ENCODE data around the gene NQO2.
A peak's percentile ranks its signal among the peaks of the same experiment; 100 is the strongest.

NQO2 gene

GRCh38 chr6:2999618-3000557, at the start of gene NQO2:
Gene NQO2 (plus strand): TSS chr6:2999894. CDS start chr6:3006553, 6,659 bp downstream.
- in situ Hi-C loops (cut with MboI; ENCODE audit: low pct_unique_long_range_greater_than_20kb, low sequenced_read_pairs): loop anchor here (25.0 kb wide), 1 partner anchor 1012 kb away; a partner anchor contains a TSS
- peak; percentile 68 for DNase-seq

- in situ Hi-C loops (cut with MboI; ENCODE audit: low pct_unique_long_range_greater_than_20kb, low sequenced_read_pairs): no loop called here
- no peak for DNase-seq
Observed at GRCh38 chr6:2950713-2951112, 49.0 kb upstream of the NQO2 start.

GRCh38 chr6:2951728-2952127, 48.0 kb upstream of the NQO2 start:
- in situ Hi-C loops (cut with MboI; ENCODE audit: low pct_unique_long_range_greater_than_20kb, low sequenced_read_pairs): no loop called here
- DNase-seq: no peak

GRCh38 chr6:2952557-2953095, 47.1 kb upstream of the NQO2 start:
- in situ Hi-C loops (cut with MboI; ENCODE audit: low pct_unique_long_range_greater_than_20kb, low sequenced_read_pairs): no loop called here
- DNase-seq: peak; percentile 98

GRCh38 chr6:2953098-2953497, 46.6 kb upstream of the NQO2 start:
- in situ Hi-C loops (cut with MboI; ENCODE audit: low pct_unique_long_range_greater_than_20kb, low sequenced_read_pairs): no loop called here
- no peak for DNase-seq

GRCh38 chr6:2956930-2957685, 42.6 kb upstream of the NQO2 start:
- DNase-seq: no peak
- in situ Hi-C loops (cut with MboI; ENCODE audit: low pct_unique_long_range_greater_than_20kb, low sequenced_read_pairs): no loop called here

GRCh38 chr6:2957696-2958330, 41.9 kb upstream of the NQO2 start:
- no peak for DNase-seq
- in situ Hi-C loops (cut with MboI; ENCODE audit: low pct_unique_long_range_greater_than_20kb, low sequenced_read_pairs): no loop called here

GRCh38 chr6:2958331-2958711, 41.4 kb upstream of the NQO2 start:
- DNase-seq: no peak
- in situ Hi-C loops (cut with MboI; ENCODE audit: low pct_unique_long_range_greater_than_20kb, low sequenced_read_pairs): no loop called here

- in situ Hi-C loops (cut with MboI; ENCODE audit: low pct_unique_long_range_greater_than_20kb, low sequenced_read_pairs): no loop called here
- DNase-seq: no peak
Observed at GRCh38 chr6:2958776-2959175, 40.9 kb upstream of the NQO2 start.

GRCh38 chr6:2959909-2960719, 39.6 kb upstream of the NQO2 start:
- in situ Hi-C loops (cut with MboI; ENCODE audit: low pct_unique_long_range_greater_than_20kb, low sequenced_read_pairs): no loop called here
- no peak for DNase-seq

GRCh38 chr6:2960935-2961334, 38.8 kb upstream of the NQO2 start:
- in situ Hi-C loops (cut with MboI; ENCODE audit: low pct_unique_long_range_greater_than_20kb, low sequenced_read_pairs): no loop called here
- no peak for DNase-seq

GRCh38 chr6:2961506-2961905, 38.2 kb upstream of the NQO2 start:
- in situ Hi-C loops (cut with MboI; ENCODE audit: low pct_unique_long_range_greater_than_20kb, low sequenced_read_pairs): no loop called here
- DNase-seq: no peak

GRCh38 chr6:2962004-2962403, 37.7 kb upstream of the NQO2 start:
- in situ Hi-C loops (cut with MboI; ENCODE audit: low pct_unique_long_range_greater_than_20kb, low sequenced_read_pairs): no loop called here
- DNase-seq: no peak

- no peak for DNase-seq
- in situ Hi-C loops (cut with MboI; ENCODE audit: low pct_unique_long_range_greater_than_20kb, low sequenced_read_pairs): no loop called here
Observed at GRCh38 chr6:2962636-2963035, 37.1 kb upstream of the NQO2 start.

GRCh38 chr6:2963756-2964155, 35.9 kb upstream of the NQO2 start:
- DNase-seq: no peak
- in situ Hi-C loops (cut with MboI; ENCODE audit: low pct_unique_long_range_greater_than_20kb, low sequenced_read_pairs): no loop called here

GRCh38 chr6:2964793-2965505, 34.7 kb upstream of the NQO2 start:
- in situ Hi-C loops (cut with MboI; ENCODE audit: low pct_unique_long_range_greater_than_20kb, low sequenced_read_pairs): no loop called here
- DNase-seq: no peak

- no peak for DNase-seq
- in situ Hi-C loops (cut with MboI; ENCODE audit: low pct_unique_long_range_greater_than_20kb, low sequenced_read_pairs): no loop called here
Observed at GRCh38 chr6:2966347-2966746, 33.3 kb upstream of the NQO2 start.

- no peak for DNase-seq
- in situ Hi-C loops (cut with MboI; ENCODE audit: low pct_unique_long_range_greater_than_20kb, low sequenced_read_pairs): no loop called here
Observed at GRCh38 chr6:2967936-2968335, 31.8 kb upstream of the NQO2 start.

Data from KBM-7 (cell line).